ENCODE measurements around the gene IGSF3.

IGSF3 gene

GRCh38 chr1:116578581-116578980 is 89.0 kb downstream of the IGSF3 start:
- Histone ChIP-seq H3K27me3 (ENCODE audit: control insufficient read depth, insufficient read depth, low read length) (no peaks in the 10 kb centered on the region), H3K9ac (ENCODE audit: low read length) (no peak overlapping the region), H3K9me3 (ENCODE audit: control insufficient read depth, low read depth, low read length) (no peaks in the 10 kb centered on the region), H3K27ac (ENCODE audit: low read length) (no peak overlapping the region), H3K4me1 (ENCODE audit: control insufficient read depth, low read depth, low read length) (peaks cover 9% of the 10 kb centered on the region), H3K36me3 (ENCODE audit: control insufficient read depth, low read depth, low read length) (no peaks in the 10 kb centered on the region), H3K4me3 (ENCODE audit: low read length) (no peak overlapping the region)

- H3K4me3 ChIP-seq (ENCODE audit: low read length) = no peak overlapping the region
- H3K27ac ChIP-seq (ENCODE audit: low read length) = no peak overlapping the region
- H3K27me3 ChIP-seq (ENCODE audit: control insufficient read depth, insufficient read depth, low read length) = no peaks in the 10 kb centered on the region
- H3K4me1 ChIP-seq (ENCODE audit: control insufficient read depth, low read depth, low read length) = peaks cover 9% of the 10 kb centered on the region
- H3K9me3 ChIP-seq (ENCODE audit: control insufficient read depth, low read depth, low read length) = no peaks in the 10 kb centered on the region
- H3K36me3 ChIP-seq (ENCODE audit: control insufficient read depth, low read depth, low read length) = no peaks in the 10 kb centered on the region
- no peak overlapping the region for H3K9ac ChIP-seq (ENCODE audit: low read length)
These were observed 89.7 kb downstream of the IGSF3 start for GRCh38 chr1:116577759-116578314.

DNA sequence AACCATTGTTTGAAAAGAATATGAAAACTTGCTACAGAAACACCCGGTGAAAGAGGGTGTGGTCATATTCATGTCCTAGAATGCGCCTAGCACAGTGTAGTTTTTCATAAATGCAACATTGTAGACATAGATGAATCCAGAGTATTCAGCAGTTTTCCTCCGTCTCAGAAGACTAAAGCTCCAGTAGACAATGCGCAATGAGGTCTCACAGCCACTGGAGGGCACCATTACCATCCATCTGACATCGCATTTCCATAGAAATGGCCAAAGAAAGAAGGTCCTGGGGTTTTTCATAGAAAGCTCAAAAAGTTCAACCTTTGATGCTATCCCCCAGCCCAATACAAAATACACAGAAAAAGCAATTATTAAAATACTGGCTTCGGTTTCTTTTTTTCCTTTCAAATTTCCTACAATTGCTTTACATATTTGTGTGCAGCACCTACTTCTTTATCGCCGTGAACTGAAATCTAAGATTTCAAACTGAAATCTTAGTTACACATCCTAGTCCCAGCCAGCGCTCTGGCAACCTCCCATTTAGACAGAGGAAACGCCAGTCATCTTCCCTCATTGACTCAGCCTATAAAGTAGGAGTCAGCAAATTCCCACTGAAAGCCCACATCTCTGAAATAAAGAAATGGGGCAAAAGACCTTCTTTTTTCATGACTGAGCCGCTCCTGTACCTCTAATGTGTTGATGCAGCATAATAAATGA is 92.8 kb downstream of the IGSF3 start:
- Histone ChIP-seq H3K27me3 (ENCODE audit: control insufficient read depth, insufficient read depth, low read length) (peaks cover 13% of the 10 kb centered on the region), H3K36me3 (ENCODE audit: control insufficient read depth, low read depth, low read length) (no peaks in the 10 kb centered on the region), H3K4me1 (ENCODE audit: control insufficient read depth, low read depth, low read length) (peaks cover 14% of the 10 kb centered on the region), H3K9ac (ENCODE audit: low read length) (no peak overlapping the region), H3K4me3 (ENCODE audit: low read length) (no peak overlapping the region), H3K9me3 (ENCODE audit: control insufficient read depth, low read depth, low read length) (no peaks in the 10 kb centered on the region), H3K27ac (ENCODE audit: low read length) (no peak overlapping the region)

GRCh38 chr1:116573431-116574095 is 94.0 kb downstream of the IGSF3 start:
- Histone ChIP-seq H3K27me3 (ENCODE audit: control insufficient read depth, insufficient read depth, low read length) (peaks cover 13% of the 10 kb centered on the region), H3K9ac (ENCODE audit: low read length) (no peak overlapping the region), H3K36me3 (ENCODE audit: control insufficient read depth, low read depth, low read length) (no peaks in the 10 kb centered on the region), H3K9me3 (ENCODE audit: control insufficient read depth, low read depth, low read length) (no peaks in the 10 kb centered on the region), H3K27ac (ENCODE audit: low read length) (no peak overlapping the region), H3K4me3 (ENCODE audit: low read length) (no peak overlapping the region), H3K4me1 (ENCODE audit: control insufficient read depth, low read depth, low read length) (peaks cover 14% of the 10 kb centered on the region)

DNA sequence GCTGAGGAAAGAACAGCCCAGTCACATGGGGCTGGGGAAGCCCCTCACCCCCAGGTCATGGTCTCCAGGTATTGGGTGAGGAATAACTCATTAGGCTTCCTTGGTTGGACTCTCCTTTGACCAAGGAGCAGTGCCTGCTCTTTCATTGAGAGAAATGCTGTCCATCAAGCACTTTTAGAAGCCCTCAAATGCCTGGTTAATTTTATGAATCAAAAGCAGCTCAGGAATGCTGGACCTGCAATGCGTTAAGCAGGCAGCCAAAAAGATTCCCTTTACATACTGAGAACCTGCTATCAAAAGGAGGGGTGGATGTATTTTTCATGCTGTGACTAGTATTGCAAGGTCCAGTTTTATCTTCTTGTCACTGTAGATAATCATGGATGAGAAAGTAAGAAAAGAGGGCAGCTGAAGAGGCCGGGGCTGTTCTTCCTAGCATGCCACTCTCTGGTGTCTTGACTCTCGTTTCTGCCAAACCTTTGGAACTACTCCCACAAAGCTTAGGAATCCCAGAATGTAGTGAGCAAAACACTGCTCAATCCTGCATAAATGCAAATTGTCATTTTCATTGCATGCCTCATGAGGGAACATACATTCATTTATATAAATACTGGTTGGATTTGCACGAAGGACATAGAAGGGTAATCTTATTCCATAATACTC is 94.6 kb downstream of the IGSF3 start:
- Histone ChIP-seq H3K9me3 (ENCODE audit: control insufficient read depth, low read depth, low read length) (no peaks in the 10 kb centered on the region), H3K36me3 (ENCODE audit: control insufficient read depth, low read depth, low read length) (no peaks in the 10 kb centered on the region), H3K4me3 (ENCODE audit: low read length) (no peak overlapping the region), H3K27me3 (ENCODE audit: control insufficient read depth, insufficient read depth, low read length) (peaks cover 13% of the 10 kb centered on the region), H3K27ac (ENCODE audit: low read length) (no peak overlapping the region), H3K9ac (ENCODE audit: low read length) (no peak overlapping the region), H3K4me1 (ENCODE audit: control insufficient read depth, low read depth, low read length) (peaks cover 14% of the 10 kb centered on the region)

DNA sequence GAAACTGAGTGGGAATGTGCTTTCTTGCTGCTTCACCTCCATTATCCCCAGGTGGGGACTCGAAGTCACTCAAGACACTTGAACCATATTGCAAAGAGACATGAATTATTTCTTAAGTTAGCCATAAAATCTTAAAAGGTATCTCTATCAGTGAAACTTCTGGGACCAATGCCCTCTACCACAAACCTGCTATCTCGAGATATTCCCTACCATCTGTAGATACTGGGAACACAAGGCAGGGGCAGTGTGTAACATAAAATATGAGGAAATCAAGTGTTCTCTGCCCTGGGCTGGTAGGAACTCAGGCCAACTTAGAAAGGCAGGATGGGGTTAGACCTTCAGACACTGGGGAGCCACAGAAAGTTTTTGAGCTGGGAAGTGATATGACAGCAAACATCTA is 95.4 kb downstream of the IGSF3 start:
- Histone ChIP-seq H3K9ac (ENCODE audit: low read length) (no peak overlapping the region), H3K9me3 (ENCODE audit: control insufficient read depth, low read depth, low read length) (no peaks in the 10 kb centered on the region), H3K27me3 (ENCODE audit: control insufficient read depth, insufficient read depth, low read length) (peaks cover 13% of the 10 kb centered on the region), H3K36me3 (ENCODE audit: control insufficient read depth, low read depth, low read length) (no peaks in the 10 kb centered on the region), H3K27ac (ENCODE audit: low read length) (no peak overlapping the region), H3K4me1 (ENCODE audit: control insufficient read depth, low read depth, low read length) (peaks cover 14% of the 10 kb centered on the region), H3K4me3 (ENCODE audit: low read length) (no peak overlapping the region)

DNA sequence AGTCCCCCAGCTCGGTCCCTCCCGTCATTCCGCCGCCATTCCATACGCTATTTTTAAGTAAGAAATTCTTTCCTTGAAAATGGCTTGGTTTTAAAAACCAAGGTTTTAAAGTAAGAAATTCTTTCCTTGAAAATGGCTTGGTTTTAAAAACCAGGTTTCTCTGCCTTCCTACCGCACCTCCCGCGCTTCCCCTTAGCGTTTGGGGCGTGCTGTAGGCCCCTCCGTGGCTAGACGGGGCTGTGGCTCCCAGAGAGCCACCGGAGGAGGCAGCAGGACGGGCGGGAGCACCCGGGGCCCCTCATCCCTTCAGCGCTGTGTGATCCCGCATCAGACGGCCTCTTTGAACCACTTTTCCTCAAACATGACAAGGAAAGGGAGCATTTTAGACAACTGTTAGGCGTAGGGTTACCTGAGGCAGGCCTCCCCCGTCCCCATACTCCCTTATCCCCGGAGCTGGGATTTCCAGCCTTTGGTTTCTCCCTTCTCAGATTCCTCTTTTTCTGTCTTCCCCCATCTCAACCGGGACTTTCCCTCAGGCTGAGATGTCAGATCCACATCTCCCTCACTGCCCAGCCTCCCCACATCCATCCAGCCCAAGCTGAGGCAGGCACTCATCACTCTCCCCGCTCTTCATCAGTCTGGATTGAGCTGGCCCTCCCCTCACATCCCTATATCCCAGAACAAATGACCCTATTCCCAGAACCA is 96.2 kb downstream of the IGSF3 start:
- Histone ChIP-seq H3K27me3 (ENCODE audit: control insufficient read depth, insufficient read depth, low read length) (peaks cover 13% of the 10 kb centered on the region), H3K9ac (ENCODE audit: low read length) (peak overlapping the region; percentile 41), H3K9me3 (ENCODE audit: control insufficient read depth, low read depth, low read length) (no peaks in the 10 kb centered on the region), H3K27ac (ENCODE audit: low read length) (no peak overlapping the region), H3K36me3 (ENCODE audit: control insufficient read depth, low read depth, low read length) (no peaks in the 10 kb centered on the region), H3K4me3 (ENCODE audit: low read length) (peak overlapping the region; percentile 81), H3K4me1 (ENCODE audit: control insufficient read depth, low read depth, low read length) (peaks cover 14% of the 10 kb centered on the region)

DNA sequence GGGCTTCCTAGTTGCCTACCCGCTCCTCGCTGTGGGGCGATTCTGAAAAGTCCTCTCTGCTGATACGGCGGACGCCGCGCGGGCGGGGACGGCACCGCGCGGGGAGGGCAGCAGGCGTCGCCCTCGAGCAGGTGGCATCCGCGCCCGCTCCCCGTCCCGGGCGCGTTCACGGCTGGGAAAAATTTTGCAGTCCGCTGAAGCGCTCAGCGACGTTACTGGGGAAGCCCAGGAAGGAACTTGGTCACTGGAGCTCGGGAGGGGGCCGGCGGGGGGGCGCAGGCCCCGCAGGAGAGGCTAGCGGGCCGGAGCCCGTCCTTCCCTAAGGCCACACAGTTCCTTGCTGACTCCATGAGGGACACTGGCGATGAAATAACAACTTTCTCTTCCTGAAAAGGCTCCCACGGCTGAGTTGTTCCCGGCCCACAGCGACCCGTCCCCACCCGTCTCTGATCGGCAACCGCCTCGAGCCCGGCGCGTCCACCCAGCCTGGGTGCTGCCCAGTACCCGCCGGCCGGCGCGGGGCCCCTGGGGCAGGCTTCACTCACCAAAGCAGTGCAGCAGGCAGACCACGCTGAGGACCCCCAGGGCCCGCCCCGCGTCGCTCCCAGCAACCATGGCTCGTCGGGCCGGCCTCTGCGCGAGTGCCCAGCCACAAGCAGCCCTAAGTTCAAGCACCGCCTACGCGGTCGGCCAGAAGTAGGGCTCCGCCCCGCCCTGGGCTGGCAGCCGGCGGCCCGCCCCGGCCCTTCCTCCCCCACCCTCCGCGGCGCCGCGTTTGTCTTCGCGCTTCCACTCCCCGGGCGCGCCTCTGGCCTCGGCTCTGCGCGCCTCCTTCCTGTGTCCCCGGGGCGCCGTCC is 96.9 kb downstream of the IGSF3 start, which contains the start of gene CD58:
CD58 (minus strand) TSS at position 669 of the 857 bp plus-strand sequence; CDS start at position 615, 54 bp downstream.
- no peaks in the 10 kb centered on the region for H3K9me3 ChIP-seq (ENCODE audit: control insufficient read depth, low read depth, low read length)
- peaks cover 14% of the 10 kb centered on the region for H3K4me1 ChIP-seq (ENCODE audit: control insufficient read depth, low read depth, low read length)
- no peak within 1 kb of the TSS for H3K27ac ChIP-seq (ENCODE audit: low read length)
- H3K36me3 ChIP-seq (ENCODE audit: control insufficient read depth, low read depth, low read length) = no peaks in the 10 kb centered on the region
- H3K9ac ChIP-seq (ENCODE audit: low read length) = peak within 1 kb of the TSS; percentile 77
- H3K4me3 ChIP-seq (ENCODE audit: low read length) = peak within 1 kb of the TSS; percentile 81
- H3K27me3 ChIP-seq (ENCODE audit: control insufficient read depth, insufficient read depth, low read length) = peaks cover 13% of the 10 kb centered on the region

DNA sequence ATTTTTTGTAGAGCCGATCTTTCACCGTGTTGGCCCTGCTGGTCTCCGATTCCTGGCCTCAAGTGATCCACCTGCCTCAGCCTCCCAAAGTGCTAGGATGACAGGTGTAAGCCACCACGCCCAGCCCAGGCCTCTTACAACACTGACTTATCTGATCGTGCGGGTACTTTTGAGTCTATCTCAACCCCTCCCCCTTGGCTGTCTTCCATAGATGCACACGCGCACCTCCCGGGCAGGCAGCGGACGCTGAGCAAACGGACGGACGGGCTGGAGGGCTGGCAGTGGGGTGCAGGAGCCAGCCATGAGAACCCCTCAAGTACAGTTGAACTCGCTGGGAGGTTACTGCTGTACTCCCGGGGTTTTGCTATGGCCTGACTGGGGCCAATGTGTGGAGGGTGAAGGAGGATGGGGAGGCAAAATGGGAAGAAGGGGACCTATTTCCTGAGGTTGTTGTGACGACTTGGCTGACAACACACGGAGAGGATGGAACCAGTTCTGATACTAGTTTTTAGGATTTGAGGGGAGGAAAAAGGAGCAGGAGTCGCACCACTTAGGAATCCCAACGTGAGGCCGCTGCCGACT is 97.7 kb downstream of the IGSF3 start:
- Histone ChIP-seq H3K9ac (ENCODE audit: low read length) (peak overlapping the region; percentile 77), H3K4me3 (ENCODE audit: low read length) (peak overlapping the region; percentile 81), H3K27me3 (ENCODE audit: control insufficient read depth, insufficient read depth, low read length) (peaks cover 13% of the 10 kb centered on the region), H3K4me1 (ENCODE audit: control insufficient read depth, low read depth, low read length) (peaks cover 7% of the 10 kb centered on the region), H3K36me3 (ENCODE audit: control insufficient read depth, low read depth, low read length) (no peaks in the 10 kb centered on the region), H3K9me3 (ENCODE audit: control insufficient read depth, low read depth, low read length) (no peaks in the 10 kb centered on the region), H3K27ac (ENCODE audit: low read length) (no peak overlapping the region)

DNA sequence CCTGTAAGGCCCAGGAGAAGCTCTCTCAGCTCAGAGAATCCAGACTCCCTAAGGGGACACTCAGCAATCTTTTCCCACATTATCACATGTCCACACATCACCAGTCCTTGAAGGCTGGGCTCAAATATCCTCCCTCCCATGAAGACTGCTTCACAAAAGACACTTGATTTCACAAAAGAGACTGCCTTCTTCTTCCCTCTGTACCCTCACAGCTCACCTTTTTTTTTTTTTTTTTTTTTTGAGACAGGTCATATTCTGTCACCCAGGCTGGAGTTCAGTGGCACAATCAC is 98.2 kb downstream of the IGSF3 start:
- Histone ChIP-seq H3K9me3 (ENCODE audit: control insufficient read depth, low read depth, low read length) (no peaks in the 10 kb centered on the region), H3K9ac (ENCODE audit: low read length) (no peak overlapping the region), H3K36me3 (ENCODE audit: control insufficient read depth, low read depth, low read length) (no peaks in the 10 kb centered on the region), H3K27me3 (ENCODE audit: control insufficient read depth, insufficient read depth, low read length) (peaks cover 13% of the 10 kb centered on the region), H3K27ac (ENCODE audit: low read length) (no peak overlapping the region), H3K4me1 (ENCODE audit: control insufficient read depth, low read depth, low read length) (peaks cover 6% of the 10 kb centered on the region), H3K4me3 (ENCODE audit: low read length) (no peak overlapping the region)

Measured in iPS-18a (cell line).